Sigmoid colon (tissue), 4 donors: ENCODE data around the gene DYTN.

Experiments used
- POLR2AphosphoS5 ChIP-seq, 4 donors: sonication (generic); formaldehyde crosslinking; IDR thresholded peaks; one replicate each; pipeline ENCODE4 v1.6.1; 2017; ENCODE audit warnings: antibody characterized with exemption in 4 of 4
- TF ChIP-seq, protein P1 (sequence below), 4 experiments: fragments of 450-650 bp in 3 of 4; fragments of 200-600 bp in 1 of 4; IDR thresholded peaks; one replicate each; pipeline ENCODE4 v1.5.1; 2016 to 2019; ENCODE audit warnings: antibody characterized with exemption in 4 of 4, mild to moderate bottlenecking in 3 of 4, moderate library complexity in 2 of 4

DNA sequence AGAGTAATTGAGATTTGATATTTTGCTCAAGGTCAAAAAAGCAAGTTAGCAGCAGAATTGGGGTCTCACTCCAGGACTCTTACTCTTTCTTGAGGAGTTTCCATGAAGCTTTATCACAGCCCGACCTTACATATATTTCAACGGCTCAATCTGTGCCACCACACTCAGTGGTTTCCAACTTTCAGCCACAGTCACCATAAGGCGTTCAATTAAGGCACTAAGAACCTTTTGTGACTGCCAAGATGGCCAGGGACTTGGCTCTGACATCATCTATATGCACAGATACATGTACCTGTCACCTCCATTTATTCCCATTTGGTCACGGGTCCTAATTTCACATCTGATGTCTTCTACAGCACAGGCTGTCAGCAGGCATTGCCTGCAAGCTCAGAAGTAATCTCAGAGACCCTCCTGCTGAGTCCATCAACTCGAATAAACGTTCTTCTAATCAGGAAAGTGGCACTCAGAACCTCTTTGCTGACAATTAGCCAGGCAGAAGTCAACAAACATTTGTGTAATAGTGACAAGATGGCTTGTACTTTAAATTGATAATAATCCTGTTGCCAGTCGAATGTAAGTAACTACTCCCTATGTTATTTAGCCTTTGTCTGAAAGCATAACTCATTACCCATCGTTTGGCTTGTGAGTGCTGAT is 16.1 kb downstream of the DYTN start:
- TF ChIP-seq, protein P1, sequence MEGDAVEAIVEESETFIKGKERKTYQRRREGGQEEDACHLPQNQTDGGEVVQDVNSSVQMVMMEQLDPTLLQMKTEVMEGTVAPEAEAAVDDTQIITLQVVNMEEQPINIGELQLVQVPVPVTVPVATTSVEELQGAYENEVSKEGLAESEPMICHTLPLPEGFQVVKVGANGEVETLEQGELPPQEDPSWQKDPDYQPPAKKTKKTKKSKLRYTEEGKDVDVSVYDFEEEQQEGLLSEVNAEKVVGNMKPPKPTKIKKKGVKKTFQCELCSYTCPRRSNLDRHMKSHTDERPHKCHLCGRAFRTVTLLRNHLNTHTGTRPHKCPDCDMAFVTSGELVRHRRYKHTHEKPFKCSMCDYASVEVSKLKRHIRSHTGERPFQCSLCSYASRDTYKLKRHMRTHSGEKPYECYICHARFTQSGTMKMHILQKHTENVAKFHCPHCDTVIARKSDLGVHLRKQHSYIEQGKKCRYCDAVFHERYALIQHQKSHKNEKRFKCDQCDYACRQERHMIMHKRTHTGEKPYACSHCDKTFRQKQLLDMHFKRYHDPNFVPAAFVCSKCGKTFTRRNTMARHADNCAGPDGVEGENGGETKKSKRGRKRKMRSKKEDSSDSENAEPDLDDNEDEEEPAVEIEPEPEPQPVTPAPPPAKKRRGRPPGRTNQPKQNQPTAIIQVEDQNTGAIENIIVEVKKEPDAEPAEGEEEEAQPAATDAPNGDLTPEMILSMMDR (IDR thresholded peaks at IDR 0.05): no peak
- no peak for TF ChIP-seq POLR2AphosphoS5 (IDR thresholded peaks at IDR 0.05)
